GM23338 (cell line): Measurements from ENCODE around the gene TMBIM6. TPM values are rescaled to one million over a fixed set of nuclear protein-coding genes. Genes with fewer than 3 reads are reported as not detected.
A peak's percentile ranks its signal among the peaks of the same experiment; 100 is the strongest.

Experiments used
- ATAC-seq: fragments of 200-7000 bp; cut with Tn5 transposase; 3 replicates; pipeline ENCODE4 v1.9.1; 2020
- DNase-seq: peaks from one replicate; pipeline ENCODE4 v3.0.0-alpha.2; 2015; ENCODE audit warnings: low spot score
- H2AFZ ChIP-seq: fragments of 200-600 bp; sonication (generic); 2 replicates; pipeline ENCODE4 v1.8.0; 2016; ENCODE audit warnings: antibody characterized with exemption, mild to moderate bottlenecking, moderate library complexity
- H3F3A ChIP-seq: fragments of 200-600 bp; sonication (generic); replicated peaks from 2 replicates; pipeline ENCODE4 v1.8.0; 2017; ENCODE audit warnings: antibody characterized with exemption, mixed run types, low read depth
- H3K27ac ChIP-seq: fragments of 200-600 bp; sonication (generic); 2 replicates; pipeline ENCODE4 v1.6.1; 2016; ENCODE audit warnings: low read depth
- H3K27me3 ChIP-seq: fragments of 200-600 bp; sonication (generic); 2 replicates; pipeline ENCODE4 v1.8.0; 2016; ENCODE audit warnings: mild to moderate bottlenecking, mixed run types, moderate library complexity; ENCODE audit not compliant: insufficient read depth
- H3K36me3 ChIP-seq: fragments of 200-600 bp; sonication (generic); 2 replicates; pipeline ENCODE4 v1.8.0; 2016; ENCODE audit warnings: mild to moderate bottlenecking; ENCODE audit not compliant: insufficient read depth
- H3K4me1 ChIP-seq: fragments of 200-600 bp; sonication (generic); 2 replicates; pipeline ENCODE4 v1.8.0; 2016; ENCODE audit warnings: mild to moderate bottlenecking, moderate library complexity; ENCODE audit not compliant: insufficient read depth
- H3K4me2 ChIP-seq: fragments of 200-600 bp; sonication (generic); 2 replicates; pipeline ENCODE4 v1.7.1; 2017; ENCODE audit warnings: mixed run types
- H3K4me3 ChIP-seq: fragments of 200-600 bp; sonication (generic); 2 replicates; pipeline ENCODE4 v1.6.1; 2016; ENCODE audit warnings: mixed run types
- H3K79me2 ChIP-seq: fragments of 200-600 bp; sonication (generic); replicated peaks from 2 replicates; pipeline ENCODE4 v1.8.0; 2017; ENCODE audit warnings: mild to moderate bottlenecking; ENCODE audit not compliant: insufficient read depth
- H3K9me2 ChIP-seq: fragments of 200-600 bp; sonication (generic); 2 replicates; pipeline ENCODE4 v1.8.0; 2017; ENCODE audit not compliant: insufficient read depth
- H4K20me1 ChIP-seq: fragments of 200-600 bp; sonication (generic); replicated peaks from 2 replicates; pipeline ENCODE4 v1.8.0; 2017; ENCODE audit warnings: mild to moderate bottlenecking; ENCODE audit not compliant: insufficient read depth
- H3K27ac Mint-ChIP-seq: 2 replicates; pipeline ENCODE4 v1.8.0; 2020; ENCODE audit warnings: inconsistent platforms, mild to moderate bottlenecking, moderate library complexity, mixed read lengths
- H3K27me3 Mint-ChIP-seq: 3 replicates; pipeline ENCODE4 v1.8.0; 2022; ENCODE audit warnings: low read depth, mild to moderate bottlenecking, moderate library complexity, mixed read lengths, inconsistent platforms; ENCODE audit not compliant: insufficient read depth, poor library complexity
- H3K36me3 Mint-ChIP-seq: 3 replicates; pipeline ENCODE4 v1.8.0; 2021; ENCODE audit warnings: low read depth, mild to moderate bottlenecking, inconsistent platforms, moderate library complexity, mixed read lengths
- H3K4me1 Mint-ChIP-seq: 3 replicates; pipeline ENCODE4 v1.8.0; 2020; ENCODE audit warnings: mild to moderate bottlenecking, inconsistent platforms, mixed read lengths
- H3K4me3 Mint-ChIP-seq: 3 replicates; pipeline ENCODE4 v1.8.0; 2021; ENCODE audit warnings: moderate library complexity, mild to moderate bottlenecking, inconsistent platforms, mixed read lengths
- H3K9me3 Mint-ChIP-seq: 3 replicates; pipeline ENCODE4 v1.8.0; 2020; ENCODE audit warnings: moderate library complexity, mild to moderate bottlenecking, inconsistent platforms, mixed read lengths
- CREB1 ChIP-seq: fragments of 250-450 bp; sonication (Bioruptor Pico); IDR thresholded peaks from 2 replicates; pipeline ENCODE4 v1.5.0; 2020; ENCODE audit warnings: low read depth, mild to moderate bottlenecking, moderate library complexity
- CTCF ChIP-seq, 2 experiments: fragments of 200-600 bp in 1 of 2; sonication (generic) in 1 of 2; conservative IDR thresholded peaks; 2 replicates each; pipeline versions ENCODE4 v1.5.1 to v1.6.1; 2016 to 2017; ENCODE audit warnings: antibody characterized with exemption in 2 of 2, low read depth in 2 of 2, mild to moderate bottlenecking in 2 of 2, moderate library complexity in 1 of 2
- ETS1 ChIP-seq: IDR thresholded peaks from 2 replicates; pipeline ENCODE4 v1.6.1; 2016; ENCODE audit warnings: antibody characterized with exemption
- EZH2 ChIP-seq: fragments of 200-600 bp; sonication (generic); IDR thresholded peaks from one replicate; pipeline ENCODE4 v1.8.0; 2017; ENCODE audit warnings: antibody characterized with exemption, mild to moderate bottlenecking, low read depth; ENCODE audit not compliant: unreplicated experiment
- EZH2phosphoT487 ChIP-seq: fragments of 200-600 bp; sonication (generic); IDR thresholded peaks from one replicate; pipeline ENCODE4 v1.8.1; 2018; ENCODE audit warnings: antibody characterized with exemption; ENCODE audit not compliant: unreplicated experiment
- JUNB ChIP-seq: IDR thresholded peaks from one replicate; pipeline ENCODE4 v1.6.1; 2016; ENCODE audit warnings: antibody characterized with exemption; ENCODE audit not compliant: unreplicated experiment
- NANOG ChIP-seq: IDR thresholded peaks from 2 replicates; pipeline ENCODE4 v1.6.1; 2016; ENCODE audit warnings: antibody characterized with exemption, borderline replicate concordance
- POLR2AphosphoS5 ChIP-seq: IDR thresholded peaks from 2 replicates; pipeline ENCODE4 v1.6.1; 2016; ENCODE audit warnings: antibody characterized with exemption, low read depth
- REST ChIP-seq: IDR thresholded peaks from one replicate; pipeline ENCODE4 v1.6.1; 2018; ENCODE audit warnings: antibody characterized with exemption; ENCODE audit not compliant: unreplicated experiment
- STAT1 ChIP-seq: IDR thresholded peaks from one replicate; pipeline ENCODE4 v1.6.1; 2016; ENCODE audit warnings: antibody characterized with exemption; ENCODE audit not compliant: unreplicated experiment
- ZNF114 ChIP-seq: fragments of 250-450 bp; sonication (Bioruptor Pico); IDR thresholded peaks from 2 replicates; pipeline ENCODE4 v1.5.0; 2020; ENCODE audit warnings: mild to moderate bottlenecking, moderate library complexity
- ZNF331 ChIP-seq: fragments of 250-450 bp; sonication (Bioruptor Pico); IDR thresholded peaks from 2 replicates; pipeline ENCODE4 v1.5.0; 2020; ENCODE audit warnings: low read depth, mild to moderate bottlenecking, moderate library complexity
- ZNF462 ChIP-seq: fragments of 250-450 bp; sonication (Bioruptor Pico); IDR thresholded peaks from 2 replicates; pipeline ENCODE4 v1.5.0; 2020; ENCODE audit warnings: mild to moderate bottlenecking, moderate library complexity
- polyA plus RNA-seq: library from polyadenylated mRNA; unstranded; fragments of >200 nt; fragmentation: Nextera tagmentation; extraction: Ambion mirVana; gene quantifications from 2 replicates; pipeline ENCODE4 v1.2.1, GENCODE V29; 2016
- total RNA-seq: library from RNA; depleted of rRNA; stranded (reverse); fragments of >200 nt; shearing (Covaris generic); gene quantifications from 2 replicates; pipeline ENCODE4 v1.2.3, GENCODE V29; 2014

The TMBIM6 gene
- total and polyA plus RNA-seq, 2 experiments from 2014 or later = 245 to 349 TPM

GRCh38 chr12:49750996-49751393 is 9.6 kb downstream of the TMBIM6 start:
- peaks cover 5% of the 10 kb centered on the region for H3K27me3 Mint-ChIP-seq
- H3K27ac Mint-ChIP-seq = peak overlapping the region; percentile 91
- H3K4me1 Mint-ChIP-seq = peaks cover 32% of the 10 kb centered on the region
- H3K4me1 ChIP-seq = peaks cover 6% of the 10 kb centered on the region
- H3K27me3 ChIP-seq = no peaks in the 10 kb centered on the region
- H2AFZ ChIP-seq = no peak overlapping the region
- peaks cover 36% of the 10 kb centered on the region for H3K36me3 ChIP-seq
- peak overlapping the region; percentile 26 for H3K27ac ChIP-seq
- H3K36me3 Mint-ChIP-seq = peaks cover 44% of the 10 kb centered on the region
- no peaks in the 10 kb centered on the region for H3F3A ChIP-seq
- no peak overlapping the region for H3K4me2 ChIP-seq
- peaks cover 98% of the 10 kb centered on the region for H3K79me2 ChIP-seq
- peak overlapping the region; percentile 15; the same call in 2 of the 3 replicates for H3K4me3 Mint-ChIP-seq
- peaks cover 75% of the 10 kb centered on the region for H4K20me1 ChIP-seq
- no peaks in the 10 kb centered on the region for H3K9me2 ChIP-seq
- DNase-seq = no peak
- no peaks in the 10 kb centered on the region for H3K9me3 Mint-ChIP-seq
- no peak for TF ChIP-seq ETS1
- TF ChIP-seq POLR2AphosphoS5 = no peak
- TF ChIP-seq CTCF (conservative IDR thresholded peaks at IDR 0.05; ENCODE audit: low read depth in 2 of 2) = no peak
- TF ChIP-seq ZNF462 (CRISPR knock-in tag) = no peak
- TF ChIP-seq ZNF331 (CRISPR knock-in tag) = no peak
- no peak for TF ChIP-seq EZH2phosphoT487
- no peak for TF ChIP-seq EZH2
- TF ChIP-seq STAT1 = no peak
- TF ChIP-seq NANOG = no peak
- TF ChIP-seq JUNB = no peak
- no peak for TF ChIP-seq REST
- no peak for TF ChIP-seq ZNF114
- TF ChIP-seq CREB1 (CRISPR knock-in tag) = no peak
- ATAC-seq = no peak
- H3K4me3 ChIP-seq = no peak overlapping the region
